ENCODE data around the gene FGFR2.

Gene FGFR2

GRCh38 chr10:121544301-121544869 is 53.9 kb downstream of the FGFR2 start:
- no peak overlapping the region for H3K4me3 ChIP-seq (replicated peaks in 1 of 2; ENCODE audit: low read depth in 2 of 2, low read length in 2 of 2)
- no peak for DNase-seq (ENCODE audit: low read depth in 2 of 2)
- no peak for TF ChIP-seq CTCF (IDR thresholded peaks at IDR 0.05; ENCODE audit: low read depth, low read length)

- no peak for TF ChIP-seq CTCF (IDR thresholded peaks at IDR 0.05; ENCODE audit: low read depth, low read length)
- DNase-seq (ENCODE audit: low read depth in 2 of 2): no peak
- no peak overlapping the region for H3K4me3 ChIP-seq (replicated peaks in 1 of 2; ENCODE audit: low read depth in 2 of 2, low read length in 2 of 2)
These were observed 54.7 kb downstream of the FGFR2 start for GRCh38 chr10:121543545-121543944.

- H3K4me3 ChIP-seq (replicated peaks in 1 of 2; ENCODE audit: low read depth in 2 of 2, low read length in 2 of 2): no peak overlapping the region
- DNase-seq (ENCODE audit: low read depth in 2 of 2): no peak
- TF ChIP-seq CTCF (IDR thresholded peaks at IDR 0.05; ENCODE audit: low read depth, low read length): no peak
These were observed 56.7 kb downstream of the FGFR2 start for GRCh38 chr10:121541450-121542120.

- no peak overlapping the region for H3K4me3 ChIP-seq (replicated peaks in 1 of 2; ENCODE audit: low read depth in 2 of 2, low read length in 2 of 2)
- no peak for DNase-seq (ENCODE audit: low read depth in 2 of 2)
- no peak for TF ChIP-seq CTCF (IDR thresholded peaks at IDR 0.05; ENCODE audit: low read depth, low read length)
These were observed 57.4 kb downstream of the FGFR2 start for GRCh38 chr10:121540732-121541395.

GRCh38 chr10:121539786-121540185 is 58.5 kb downstream of the FGFR2 start:
- H3K4me3 ChIP-seq (replicated peaks in 1 of 2; ENCODE audit: low read depth in 2 of 2, low read length in 2 of 2): no peak overlapping the region
- no peak for DNase-seq (ENCODE audit: low read depth in 2 of 2)
- no peak for TF ChIP-seq CTCF (IDR thresholded peaks at IDR 0.05; ENCODE audit: low read depth, low read length)

GRCh38 chr10:121536310-121536913 is 61.8 kb downstream of the FGFR2 start:
- H3K4me3 ChIP-seq (replicated peaks in 1 of 2; ENCODE audit: low read depth in 2 of 2, low read length in 2 of 2): no peak overlapping the region
- no peak for TF ChIP-seq CTCF (IDR thresholded peaks at IDR 0.05; ENCODE audit: low read depth, low read length)
- no peak for DNase-seq (ENCODE audit: low read depth in 2 of 2)

Measured in cardiac fibroblast (primary cell).